Heart left ventricle (tissue), 16 donors: ENCODE data around the gene LONP2. TPM values are rescaled to one million over a fixed set of nuclear protein-coding genes. Genes with fewer than 3 reads are reported as not detected.

ENCODE experiments used
- ATAC-seq, 4 donors: fragments of 200-7000 bp; cut with Tn5 transposase; one replicate each; pipeline ENCODE4 v1.9.1; 2020 to 2022; ENCODE audit warnings: moderate library complexity in 4 of 4, mild to moderate bottlenecking in 3 of 4, moderate number of reproducible peaks in 1 of 4
- DNase-seq, 5 donors: peaks; one replicate each; pipeline ENCODE4 v3.0.0-alpha.2; 2020
- H3K27ac ChIP-seq, 12 donors: fragments of 200-600 bp; sonication (generic) in 4 of 12; one replicate each; pipeline versions ENCODE4 v1.5.0 to v1.8.0; 2016 to 2022; ENCODE audit warnings: mild to moderate bottlenecking in 2 of 12
- H3K27me3 ChIP-seq, 9 donors: fragments of 200-600 bp; sonication (generic) in 2 of 9; one replicate each; pipeline versions ENCODE4 v1.5.1 to v1.8.0; 2016 to 2022; ENCODE audit warnings: mild to moderate bottlenecking in 3 of 9
- H3K36me3 ChIP-seq, 9 donors: fragments of 200-600 bp; sonication (generic) in 2 of 9; one replicate each; pipeline versions ENCODE4 v1.5.0 to v1.8.0; 2018 to 2022; ENCODE audit warnings: mild to moderate bottlenecking in 2 of 9
- H3K4me1 ChIP-seq, 12 donors: fragments of 200-600 bp; sonication (generic) in 4 of 12; one replicate each; pipeline versions ENCODE4 v1.5.0 to v1.8.0; 2016 to 2022; ENCODE audit warnings: mild to moderate bottlenecking in 3 of 12
- H3K4me3 ChIP-seq, 12 donors: fragments of 200-600 bp; sonication (generic) in 4 of 12; one replicate each; pipeline versions ENCODE4 v1.5.0 to v1.8.0; 2017 to 2022; ENCODE audit warnings: mild to moderate bottlenecking in 9 of 12, moderate library complexity in 4 of 12
- H3K9me3 ChIP-seq, 12 donors: fragments of 200-600 bp; sonication (generic) in 4 of 12; one replicate each; pipeline versions ENCODE4 v1.5.0 to v1.8.0; 2016 to 2022; ENCODE audit warnings: mild to moderate bottlenecking in 1 of 12
- POLR2A ChIP-seq, 2 donors: fragments of 450-650 bp; IDR thresholded peaks; one replicate each; pipeline ENCODE4 v1.6.1; 2017; ENCODE audit warnings: antibody characterized with exemption in 2 of 2, mild to moderate bottlenecking in 2 of 2, moderate library complexity in 2 of 2
- WGBS, 4 donors: extraction: QIAGEN DNeasy Blood & Tissue Kit in 2 of 4; methylation state at CpG; one replicate each; pipeline versions ENCODE4 v1.1.5 to v1.1.7; 2013 to 2018; 5-methylcytosine and 5-hydroxymethylcytosine counted together
- intact Hi-C, 10 donors: fragments of 100-400 bp; cut with DNase I; formaldehyde crosslinking; loops; one replicate each; pipeline versions ENCODE4 v1.11.1 to v1.14.2; 2022
- polyA plus RNA-seq, 2 donors: library from polyadenylated mRNA; stranded (reverse); fragments of 200-250 nt; gene quantifications; one replicate each; pipeline ENCODE4 v1.2.3, GENCODE V29; 2013
- total RNA-seq, 9 donors: library from RNA; depleted of rRNA in 2 of 9; stranded (reverse); fragments of >200 nt in 2 of 9; fragmentation: NEBNext Ultra II Directional in 3 of 9; extraction: Animal tissue kit (Norgen Biotek cat#: 25700) in 3 of 9; gene quantifications; one replicate each; pipeline versions ENCODE4 v1.1.0 to v1.2.4, GENCODE V29; 2016 to 2023
- TF ChIP-seq, protein P1 (sequence below), 12 donors: fragments of 200-600 bp; sonication (generic) in 4 of 12; IDR thresholded peaks; one replicate each; pipeline versions ENCODE4 v1.5.0 to v1.8.0; 2018 to 2022; ENCODE audit warnings: antibody characterized with exemption in 12 of 12, mild to moderate bottlenecking in 5 of 12
- donor health status: ischemic (EF 13 %, LVEDD 7.1; RV severe dilation, severe dysfunction).
- donor health status: healthy with polysubstance abuse.
- donor health status: DM: no; HTN: yes; CAD: no.
- donor health status: DM: no; HTN: no; CAD: no.
- donor health status: ischemic (EF 25% LVEDD 6.9; RV normal size, moderate dysfunction).
- donor health status: ischemic (EF 25% LVEDD 5.7; RV mildly dilated, moderate dysfunction).
- donor health status: healthy.
- donor health status: DM: yes; HTN: yes; CAD: no.
- donor health status: ischemic (EF 35%, LVEDD 5.7; RV mildly dilated, moderate dysfunction).
- donor health status: nonischemic (EF 11% LVEDD 7.7; RV severe dilation, severe dysfunction).
- donor health status: DM: yes; HTN: yes; CAD: no.
- donor health status: PGD.
- donor health status: ischemic (EF 29% LVEDD 5.4; RV normal size, mild dysfunction).
- donor health status: nonischemic (EF 23%, LVEDD 6.1; RV moderate dilation, normal function).

LONP2 gene
- total and polyA plus RNA-seq, 11 donors = 24.8 to 87.4 (median 69.2) TPM

DNA sequence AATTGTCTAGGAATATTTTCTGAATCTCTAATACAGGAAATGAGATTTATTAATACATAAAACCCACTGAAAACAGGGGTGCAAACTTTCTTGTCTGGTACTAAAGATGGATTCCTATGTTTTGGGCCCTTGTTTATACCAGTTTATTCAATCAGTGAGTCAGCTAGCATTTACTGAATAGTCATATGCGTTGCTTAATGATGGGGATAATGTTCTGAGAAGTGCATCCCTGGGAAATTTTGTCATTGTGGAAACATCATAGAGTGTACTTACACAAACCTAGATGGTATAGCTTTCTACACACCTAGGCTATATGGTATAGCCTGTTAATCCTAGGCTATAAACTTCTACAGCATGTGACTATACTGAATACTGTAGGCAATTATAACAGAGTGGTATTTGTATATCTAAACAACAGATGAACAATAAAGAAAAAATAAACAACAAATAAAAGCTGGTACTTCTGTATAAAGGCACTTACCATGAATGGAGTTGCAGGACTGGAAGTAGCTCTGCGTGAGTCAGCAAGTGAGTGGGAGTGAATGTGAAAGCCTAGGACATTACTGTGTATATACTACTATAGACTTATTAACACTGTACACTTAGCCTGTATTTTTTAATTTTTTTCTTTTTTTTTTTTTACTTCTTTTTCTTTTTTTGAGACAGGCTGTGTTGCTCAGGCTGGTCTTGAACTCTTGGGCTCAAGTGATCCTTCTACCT lies 77.4 kb downstream of the LONP2 start:
- no peak for DNase-seq
- ATAC-seq = no peak
- H3K27me3 ChIP-seq = no peaks in the 10 kb centered on the region
- TF ChIP-seq, protein P1, sequence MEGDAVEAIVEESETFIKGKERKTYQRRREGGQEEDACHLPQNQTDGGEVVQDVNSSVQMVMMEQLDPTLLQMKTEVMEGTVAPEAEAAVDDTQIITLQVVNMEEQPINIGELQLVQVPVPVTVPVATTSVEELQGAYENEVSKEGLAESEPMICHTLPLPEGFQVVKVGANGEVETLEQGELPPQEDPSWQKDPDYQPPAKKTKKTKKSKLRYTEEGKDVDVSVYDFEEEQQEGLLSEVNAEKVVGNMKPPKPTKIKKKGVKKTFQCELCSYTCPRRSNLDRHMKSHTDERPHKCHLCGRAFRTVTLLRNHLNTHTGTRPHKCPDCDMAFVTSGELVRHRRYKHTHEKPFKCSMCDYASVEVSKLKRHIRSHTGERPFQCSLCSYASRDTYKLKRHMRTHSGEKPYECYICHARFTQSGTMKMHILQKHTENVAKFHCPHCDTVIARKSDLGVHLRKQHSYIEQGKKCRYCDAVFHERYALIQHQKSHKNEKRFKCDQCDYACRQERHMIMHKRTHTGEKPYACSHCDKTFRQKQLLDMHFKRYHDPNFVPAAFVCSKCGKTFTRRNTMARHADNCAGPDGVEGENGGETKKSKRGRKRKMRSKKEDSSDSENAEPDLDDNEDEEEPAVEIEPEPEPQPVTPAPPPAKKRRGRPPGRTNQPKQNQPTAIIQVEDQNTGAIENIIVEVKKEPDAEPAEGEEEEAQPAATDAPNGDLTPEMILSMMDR (IDR thresholded peaks at IDR 0.05) = no peak
- TF ChIP-seq POLR2A (IDR thresholded peaks at IDR 0.05) = no peak
- H3K4me1 ChIP-seq = peaks cover 3 to 42% (median 28%) of the 10 kb centered on the region in 12 donors
- no peak overlapping the region for H3K4me3 ChIP-seq
- no peaks in the 10 kb centered on the region for H3K9me3 ChIP-seq
- H3K27ac ChIP-seq = no peak overlapping the region
- WGBS, 4 donors = 88 to 94% (median 89%) methylated on average over 2 of the region's 2 CpGs
- H3K36me3 ChIP-seq = peaks cover 0 to 25% (median 8%) of the 10 kb centered on the region in 9 donors
- intact Hi-C loops = loop anchor here in 2 of 10 donors (5.0 to 10.0 kb wide), 2 partner anchors 46 to 47 kb away; no protein-coding TSS in a partner anchor

DNA sequence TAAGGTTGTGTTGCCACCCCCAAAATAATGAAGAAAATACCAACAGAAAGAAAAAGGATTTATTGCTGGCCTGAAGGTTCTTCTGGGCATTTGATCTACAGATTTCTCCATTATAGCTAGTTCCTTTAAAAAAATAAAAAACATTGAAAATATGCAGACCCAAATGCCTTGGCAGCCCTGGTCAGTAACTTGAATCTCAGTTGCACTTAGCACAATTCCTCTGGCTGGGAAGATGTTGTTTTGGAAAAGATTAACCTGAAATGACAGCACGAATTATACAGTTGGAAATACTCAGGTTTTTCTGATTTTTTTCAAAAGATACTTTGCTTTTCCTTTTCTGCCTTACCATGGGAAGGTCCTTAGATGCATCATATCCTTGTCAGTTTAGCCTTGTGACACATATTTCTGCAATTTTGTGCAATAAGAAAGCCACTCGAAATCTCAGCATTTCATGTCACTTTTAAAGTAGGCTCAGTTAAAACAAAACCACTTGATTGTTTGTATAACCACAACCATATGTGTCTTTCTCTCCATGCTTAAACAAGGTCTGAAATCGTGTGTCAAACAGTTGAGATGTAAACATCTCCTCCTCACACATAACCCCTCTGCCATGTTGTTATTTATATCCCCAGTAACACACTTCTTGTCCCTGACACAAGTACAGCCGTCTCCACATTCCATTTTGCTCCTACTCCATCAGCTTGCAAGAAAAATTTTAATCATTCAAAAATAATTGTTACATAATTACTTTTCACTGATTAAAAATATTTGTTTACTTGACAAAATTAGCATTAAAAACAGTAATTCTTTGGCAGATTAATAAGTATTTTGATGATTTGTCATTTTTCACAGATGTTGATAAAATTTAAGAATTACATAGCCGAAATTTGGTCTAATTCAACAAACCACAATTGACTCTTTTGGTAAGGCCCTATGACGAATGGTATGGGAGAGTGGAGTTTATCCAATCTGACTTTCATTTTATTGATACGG lies 80.0 kb downstream of the LONP2 start:
- peaks cover 0 to 26% (median 12%) of the 10 kb centered on the region in 12 donors for H3K4me1 ChIP-seq
- no peaks in the 10 kb centered on the region for H3K27me3 ChIP-seq
- no peak for DNase-seq
- no peak overlapping the region for H3K4me3 ChIP-seq
- TF ChIP-seq POLR2A (IDR thresholded peaks at IDR 0.05) = no peak
- TF ChIP-seq, protein P1 (IDR thresholded peaks at IDR 0.05) = no peak
- H3K9me3 ChIP-seq = no peaks in the 10 kb centered on the region
- H3K27ac ChIP-seq = no peak overlapping the region
- H3K36me3 ChIP-seq = peaks cover 0 to 25% (median 8%) of the 10 kb centered on the region in 9 donors
- 77 to 82% (median 81%) methylated on average over 7 of the region's 7 CpGs for WGBS, 4 donors
- intact Hi-C loops = loop anchor here in 2 of 10 donors (5.0 to 10.0 kb wide), 2 partner anchors 43 to 49 kb away; no protein-coding TSS in a partner anchor
- ATAC-seq = no peak

DNA sequence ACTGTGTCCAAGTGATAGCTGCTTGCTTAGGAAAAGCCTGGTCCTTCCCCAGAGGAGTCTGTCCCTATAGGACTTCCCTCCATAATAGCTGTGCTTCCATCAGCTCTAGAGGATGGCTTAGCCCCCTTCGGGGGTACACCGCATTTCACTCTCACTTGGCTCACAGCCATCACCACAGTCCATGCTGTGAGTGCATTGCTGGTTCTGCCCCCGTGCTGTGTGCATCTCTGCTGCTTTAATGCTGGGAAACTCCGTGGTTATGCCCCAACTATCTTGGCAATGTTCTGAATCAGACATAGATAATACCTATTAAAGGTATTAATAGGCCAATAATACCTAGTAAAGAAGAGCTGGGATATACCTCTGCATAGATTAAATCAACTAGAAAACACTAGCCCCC lies 82.8 kb downstream of the LONP2 start:
- peaks cover 0 to 26% (median 14%) of the 10 kb centered on the region in 12 donors for H3K4me1 ChIP-seq
- no peak for TF ChIP-seq POLR2A (IDR thresholded peaks at IDR 0.05)
- TF ChIP-seq, protein P1 (IDR thresholded peaks at IDR 0.05) = no peak
- H3K27ac ChIP-seq = no peak overlapping the region
- intact Hi-C loops = loop anchor here in 1 of 10 donors (10.0 kb wide), 1 partner anchor 52 kb away; no protein-coding TSS in a partner anchor
- 60 to 68% (median 65%) methylated on average over 4 of the region's 4 CpGs for WGBS, 4 donors
- no peaks in the 10 kb centered on the region for H3K9me3 ChIP-seq
- no peaks in the 10 kb centered on the region for H3K27me3 ChIP-seq
- ATAC-seq (no peak), DNase-seq (no peak)
- no peak overlapping the region for H3K4me3 ChIP-seq
- H3K36me3 ChIP-seq = peaks cover 0 to 21% (median 8%) of the 10 kb centered on the region in 9 donors
